Kidney epithelial cell (primary cell): ENCODE results near the gene PGA5. TPM values are rescaled to one million over a fixed set of nuclear protein-coding genes. Genes with fewer than 3 reads are reported as not detected.

Experiments used
- DNase-seq: peaks from one replicate; pipeline ENCODE4 v3.0.0-alpha.2; 2010; ENCODE audit warnings: low read depth
- H3K27me3 ChIP-seq: 2 replicates; pipeline ENCODE4 v1.6.0; 2011; ENCODE audit warnings: low read length; ENCODE audit not compliant: control insufficient read depth, insufficient read depth
- H3K36me3 ChIP-seq: 2 replicates; pipeline ENCODE4 v1.5.1; 2011; ENCODE audit warnings: low read length; ENCODE audit not compliant: control insufficient read depth, insufficient read depth
- H3K4me3 ChIP-seq: 2 replicates; pipeline ENCODE4 v1.5.1; 2011; ENCODE audit warnings: low read depth, mild to moderate bottlenecking, control low read depth, low read length
- total RNA-seq: library from RNA; depleted of rRNA; stranded (reverse); fragments of >200 nt; gene quantifications from 2 replicates; pipeline ENCODE4 v1.2.3, GENCODE V29; 2015
- TF ChIP-seq, protein P1 (sequence below): IDR thresholded peaks from 2 replicates; pipeline ENCODE4 v1.5.1; 2011; ENCODE audit warnings: mild to moderate bottlenecking, moderate library complexity, low read length, control low read depth, inconsistent platforms; ENCODE audit not compliant: insufficient read depth, poor library complexity, severe bottlenecking

PGA5 gene
- total RNA-seq, 1 donor from 2014 or later = not detected

DNA sequence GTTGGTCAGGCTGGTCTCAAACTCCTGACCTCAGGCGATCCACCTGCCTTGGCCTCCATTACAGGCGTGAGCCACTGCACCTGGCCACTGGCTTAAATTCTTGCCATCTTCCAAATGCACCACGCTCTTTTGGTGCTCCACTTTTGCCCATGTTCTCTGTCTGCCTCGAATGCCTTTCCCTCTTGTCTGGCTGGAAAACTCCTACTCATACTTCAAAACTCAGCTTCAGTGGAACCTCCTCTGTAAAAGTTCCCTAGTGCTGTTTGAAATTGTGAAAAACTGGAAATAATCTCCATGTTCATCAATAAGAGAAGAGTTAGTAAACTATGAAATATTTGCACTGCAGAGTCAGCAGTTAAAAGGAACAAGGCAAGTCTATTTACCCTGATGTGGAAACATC lies 42.6 kb downstream of the PGA5 start:
- no peak overlapping the region for H3K4me3 ChIP-seq
- TF ChIP-seq, protein P1, sequence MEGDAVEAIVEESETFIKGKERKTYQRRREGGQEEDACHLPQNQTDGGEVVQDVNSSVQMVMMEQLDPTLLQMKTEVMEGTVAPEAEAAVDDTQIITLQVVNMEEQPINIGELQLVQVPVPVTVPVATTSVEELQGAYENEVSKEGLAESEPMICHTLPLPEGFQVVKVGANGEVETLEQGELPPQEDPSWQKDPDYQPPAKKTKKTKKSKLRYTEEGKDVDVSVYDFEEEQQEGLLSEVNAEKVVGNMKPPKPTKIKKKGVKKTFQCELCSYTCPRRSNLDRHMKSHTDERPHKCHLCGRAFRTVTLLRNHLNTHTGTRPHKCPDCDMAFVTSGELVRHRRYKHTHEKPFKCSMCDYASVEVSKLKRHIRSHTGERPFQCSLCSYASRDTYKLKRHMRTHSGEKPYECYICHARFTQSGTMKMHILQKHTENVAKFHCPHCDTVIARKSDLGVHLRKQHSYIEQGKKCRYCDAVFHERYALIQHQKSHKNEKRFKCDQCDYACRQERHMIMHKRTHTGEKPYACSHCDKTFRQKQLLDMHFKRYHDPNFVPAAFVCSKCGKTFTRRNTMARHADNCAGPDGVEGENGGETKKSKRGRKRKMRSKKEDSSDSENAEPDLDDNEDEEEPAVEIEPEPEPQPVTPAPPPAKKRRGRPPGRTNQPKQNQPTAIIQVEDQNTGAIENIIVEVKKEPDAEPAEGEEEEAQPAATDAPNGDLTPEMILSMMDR = no peak
- DNase-seq = no peak
- no peaks in the 10 kb centered on the region for H3K36me3 ChIP-seq
- H3K27me3 ChIP-seq = no peaks in the 10 kb centered on the region

- no peak for DNase-seq
- Histone ChIP-seq H3K27me3 (peaks cover under 1% of the 10 kb centered on the region), H3K4me3 (no peak overlapping the region), H3K36me3 (no peaks in the 10 kb centered on the region)
- TF ChIP-seq, protein P1 = no peak
Observed at GRCh38 chr11:61287338-61287977, 46.5 kb downstream of the PGA5 start.

- TF ChIP-seq, protein P1 = peak; percentile 13
- Histone ChIP-seq H3K4me3 (no peak overlapping the region), H3K36me3 (no peaks in the 10 kb centered on the region), H3K27me3 (peaks cover 14% of the 10 kb centered on the region)
- DNase-seq = no peak
Observed at GRCh38 chr11:61290905-61291690, 50.1 kb downstream of the PGA5 start.

DNA sequence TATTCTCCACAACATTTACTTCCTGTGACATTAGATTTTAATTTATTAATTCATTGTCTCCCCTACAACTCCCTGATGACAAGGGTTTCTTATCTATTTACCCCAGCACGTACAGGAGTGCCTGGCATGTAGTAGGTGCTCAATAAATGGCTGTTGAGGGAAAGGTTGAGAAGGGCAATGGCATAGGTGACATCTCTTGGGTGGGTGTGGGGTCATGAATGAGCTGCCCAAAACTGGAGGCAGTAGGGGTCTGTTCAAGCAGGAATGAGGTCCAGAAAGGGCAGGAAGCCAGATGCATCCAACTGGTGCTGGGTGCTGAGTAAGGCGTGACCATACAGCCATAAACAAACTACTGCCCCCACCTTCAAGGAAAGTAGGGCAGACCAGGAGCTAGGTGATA lies 51.4 kb downstream of the PGA5 start:
- TF ChIP-seq, protein P1 = no peak
- Histone ChIP-seq H3K27me3 (peaks cover 14% of the 10 kb centered on the region), H3K4me3 (no peak overlapping the region), H3K36me3 (no peaks in the 10 kb centered on the region)
- no peak for DNase-seq

GRCh38 chr11:61293867-61294716 lies 53.1 kb downstream of the PGA5 start:
- TF ChIP-seq, protein P1 = no peak
- Histone ChIP-seq H3K4me3 (peak overlapping the region; percentile 36), H3K27me3 (peaks cover 14% of the 10 kb centered on the region), H3K36me3 (no peaks in the 10 kb centered on the region)
- DNase-seq = no peak
